GM23338 (cell line): Measurements from ENCODE around the gene TEX54. TPM values are rescaled to one million over a fixed set of nuclear protein-coding genes. Genes with fewer than 3 reads are reported as not detected.

Experiments used
- ATAC-seq: fragments of 200-7000 bp; cut with Tn5 transposase; 3 replicates; pipeline ENCODE4 v1.9.1; 2020
- DNase-seq: peaks from one replicate; pipeline ENCODE4 v3.0.0-alpha.2; 2015; ENCODE audit warnings: low spot score
- H2AFZ ChIP-seq: fragments of 200-600 bp; sonication (generic); 2 replicates; pipeline ENCODE4 v1.8.0; 2016; ENCODE audit warnings: antibody characterized with exemption, mild to moderate bottlenecking, moderate library complexity
- H3F3A ChIP-seq: fragments of 200-600 bp; sonication (generic); replicated peaks from 2 replicates; pipeline ENCODE4 v1.8.0; 2017; ENCODE audit warnings: antibody characterized with exemption, mixed run types, low read depth
- H3K27ac ChIP-seq: fragments of 200-600 bp; sonication (generic); 2 replicates; pipeline ENCODE4 v1.6.1; 2016; ENCODE audit warnings: low read depth
- H3K27me3 ChIP-seq: fragments of 200-600 bp; sonication (generic); 2 replicates; pipeline ENCODE4 v1.8.0; 2016; ENCODE audit warnings: mild to moderate bottlenecking, mixed run types, moderate library complexity; ENCODE audit not compliant: insufficient read depth
- H3K36me3 ChIP-seq: fragments of 200-600 bp; sonication (generic); 2 replicates; pipeline ENCODE4 v1.8.0; 2016; ENCODE audit warnings: mild to moderate bottlenecking; ENCODE audit not compliant: insufficient read depth
- H3K4me1 ChIP-seq: fragments of 200-600 bp; sonication (generic); 2 replicates; pipeline ENCODE4 v1.8.0; 2016; ENCODE audit warnings: mild to moderate bottlenecking, moderate library complexity; ENCODE audit not compliant: insufficient read depth
- H3K4me2 ChIP-seq: fragments of 200-600 bp; sonication (generic); 2 replicates; pipeline ENCODE4 v1.7.1; 2017; ENCODE audit warnings: mixed run types
- H3K4me3 ChIP-seq: fragments of 200-600 bp; sonication (generic); 2 replicates; pipeline ENCODE4 v1.6.1; 2016; ENCODE audit warnings: mixed run types
- H3K79me2 ChIP-seq: fragments of 200-600 bp; sonication (generic); replicated peaks from 2 replicates; pipeline ENCODE4 v1.8.0; 2017; ENCODE audit warnings: mild to moderate bottlenecking; ENCODE audit not compliant: insufficient read depth
- H3K9me2 ChIP-seq: fragments of 200-600 bp; sonication (generic); 2 replicates; pipeline ENCODE4 v1.8.0; 2017; ENCODE audit not compliant: insufficient read depth
- H4K20me1 ChIP-seq: fragments of 200-600 bp; sonication (generic); replicated peaks from 2 replicates; pipeline ENCODE4 v1.8.0; 2017; ENCODE audit warnings: mild to moderate bottlenecking; ENCODE audit not compliant: insufficient read depth
- H3K27ac Mint-ChIP-seq: 2 replicates; pipeline ENCODE4 v1.8.0; 2020; ENCODE audit warnings: inconsistent platforms, mild to moderate bottlenecking, moderate library complexity, mixed read lengths
- H3K27me3 Mint-ChIP-seq: 3 replicates; pipeline ENCODE4 v1.8.0; 2022; ENCODE audit warnings: low read depth, mild to moderate bottlenecking, moderate library complexity, mixed read lengths, inconsistent platforms; ENCODE audit not compliant: insufficient read depth, poor library complexity
- H3K36me3 Mint-ChIP-seq: 3 replicates; pipeline ENCODE4 v1.8.0; 2021; ENCODE audit warnings: low read depth, mild to moderate bottlenecking, inconsistent platforms, moderate library complexity, mixed read lengths
- H3K4me1 Mint-ChIP-seq: 3 replicates; pipeline ENCODE4 v1.8.0; 2020; ENCODE audit warnings: mild to moderate bottlenecking, inconsistent platforms, mixed read lengths
- H3K4me3 Mint-ChIP-seq: 3 replicates; pipeline ENCODE4 v1.8.0; 2021; ENCODE audit warnings: moderate library complexity, mild to moderate bottlenecking, inconsistent platforms, mixed read lengths
- H3K9me3 Mint-ChIP-seq: 3 replicates; pipeline ENCODE4 v1.8.0; 2020; ENCODE audit warnings: moderate library complexity, mild to moderate bottlenecking, inconsistent platforms, mixed read lengths
- CREB1 ChIP-seq: fragments of 250-450 bp; sonication (Bioruptor Pico); IDR thresholded peaks from 2 replicates; pipeline ENCODE4 v1.5.0; 2020; ENCODE audit warnings: low read depth, mild to moderate bottlenecking, moderate library complexity
- CTCF ChIP-seq, 2 experiments: fragments of 200-600 bp in 1 of 2; sonication (generic) in 1 of 2; conservative IDR thresholded peaks; 2 replicates each; pipeline versions ENCODE4 v1.5.1 to v1.6.1; 2016 to 2017; ENCODE audit warnings: antibody characterized with exemption in 2 of 2, low read depth in 2 of 2, mild to moderate bottlenecking in 2 of 2, moderate library complexity in 1 of 2
- ETS1 ChIP-seq: IDR thresholded peaks from 2 replicates; pipeline ENCODE4 v1.6.1; 2016; ENCODE audit warnings: antibody characterized with exemption
- EZH2 ChIP-seq: fragments of 200-600 bp; sonication (generic); IDR thresholded peaks from one replicate; pipeline ENCODE4 v1.8.0; 2017; ENCODE audit warnings: antibody characterized with exemption, mild to moderate bottlenecking, low read depth; ENCODE audit not compliant: unreplicated experiment
- EZH2phosphoT487 ChIP-seq: fragments of 200-600 bp; sonication (generic); IDR thresholded peaks from one replicate; pipeline ENCODE4 v1.8.1; 2018; ENCODE audit warnings: antibody characterized with exemption; ENCODE audit not compliant: unreplicated experiment
- JUNB ChIP-seq: IDR thresholded peaks from one replicate; pipeline ENCODE4 v1.6.1; 2016; ENCODE audit warnings: antibody characterized with exemption; ENCODE audit not compliant: unreplicated experiment
- NANOG ChIP-seq: IDR thresholded peaks from 2 replicates; pipeline ENCODE4 v1.6.1; 2016; ENCODE audit warnings: antibody characterized with exemption, borderline replicate concordance
- POLR2AphosphoS5 ChIP-seq: IDR thresholded peaks from 2 replicates; pipeline ENCODE4 v1.6.1; 2016; ENCODE audit warnings: antibody characterized with exemption, low read depth
- REST ChIP-seq: IDR thresholded peaks from one replicate; pipeline ENCODE4 v1.6.1; 2018; ENCODE audit warnings: antibody characterized with exemption; ENCODE audit not compliant: unreplicated experiment
- STAT1 ChIP-seq: IDR thresholded peaks from one replicate; pipeline ENCODE4 v1.6.1; 2016; ENCODE audit warnings: antibody characterized with exemption; ENCODE audit not compliant: unreplicated experiment
- ZNF114 ChIP-seq: fragments of 250-450 bp; sonication (Bioruptor Pico); IDR thresholded peaks from 2 replicates; pipeline ENCODE4 v1.5.0; 2020; ENCODE audit warnings: mild to moderate bottlenecking, moderate library complexity
- ZNF331 ChIP-seq: fragments of 250-450 bp; sonication (Bioruptor Pico); IDR thresholded peaks from 2 replicates; pipeline ENCODE4 v1.5.0; 2020; ENCODE audit warnings: low read depth, mild to moderate bottlenecking, moderate library complexity
- ZNF462 ChIP-seq: fragments of 250-450 bp; sonication (Bioruptor Pico); IDR thresholded peaks from 2 replicates; pipeline ENCODE4 v1.5.0; 2020; ENCODE audit warnings: mild to moderate bottlenecking, moderate library complexity
- polyA plus RNA-seq: library from polyadenylated mRNA; unstranded; fragments of >200 nt; fragmentation: Nextera tagmentation; extraction: Ambion mirVana; gene quantifications from 2 replicates; pipeline ENCODE4 v1.2.1, GENCODE V29; 2016
- total RNA-seq: library from RNA; depleted of rRNA; stranded (reverse); fragments of >200 nt; shearing (Covaris generic); gene quantifications from 2 replicates; pipeline ENCODE4 v1.2.3, GENCODE V29; 2014

Gene TEX54
- total and polyA plus RNA-seq, 2 experiments from 2014 or later: 1.9 TPM; not detected in 1

GRCh38 chr11:62799486-62799885, 33.2 kb downstream of the TEX54 start:
- Histone ChIP-seq H3K4me2 (no peak overlapping the region), H3K27me3 (no peaks in the 10 kb centered on the region), H3K4me3 (no peak overlapping the region), H3K9me2 (no peaks in the 10 kb centered on the region), H2AFZ (no peak overlapping the region), H3K36me3 (peaks cover 68% of the 10 kb centered on the region), H3K27ac (no peak overlapping the region), H4K20me1 (peaks cover 10% of the 10 kb centered on the region), H3K4me1 (0 out of 2 replicates have a peak, but pooled peaks cover 5% of the 10 kb centered on the region), H3F3A (peaks cover 12% of the 10 kb centered on the region), H3K79me2 (peaks cover 21% of the 10 kb centered on the region)
- Mint-ChIP-seq H3K4me1 (peaks cover 8% of the 10 kb centered on the region), H3K9me3 (no peaks in the 10 kb centered on the region), H3K27ac (no peak overlapping the region), H3K4me3 (no peak overlapping the region), H3K36me3 (peaks cover 88% of the 10 kb centered on the region), H3K27me3 (peaks cover 8% of the 10 kb centered on the region)
- TF ChIP-seq JUNB (no peak), POLR2AphosphoS5 (no peak), CREB1 (CRISPR knock-in tag) (no peak), STAT1 (no peak), NANOG (no peak), EZH2phosphoT487 (no peak), CTCF (conservative IDR thresholded peaks at IDR 0.05; ENCODE audit: low read depth in 2 of 2) (no peak), EZH2 (no peak), ETS1 (no peak), ZNF114 (no peak), ZNF331 (no peak), ZNF462 (CRISPR knock-in tag) (no peak), REST (no peak)
- DNase-seq: no peak
- no peak for ATAC-seq
